GM10266 (cell line): Measurements from ENCODE around the gene CPVL.

Source experiments
- DNase-seq: peaks from one replicate; pipeline ENCODE4 v3.0.0; 2012; ENCODE audit errors: extremely low spot score
- TF ChIP-seq, protein P1 (sequence below): IDR thresholded peaks from 2 replicates; pipeline ENCODE4 v1.5.1; 2012; ENCODE audit warnings: mild to moderate bottlenecking, low read depth; ENCODE audit not compliant: control insufficient read depth, insufficient read depth; ENCODE audit errors: missing control alignments

Gene CPVL

DNA sequence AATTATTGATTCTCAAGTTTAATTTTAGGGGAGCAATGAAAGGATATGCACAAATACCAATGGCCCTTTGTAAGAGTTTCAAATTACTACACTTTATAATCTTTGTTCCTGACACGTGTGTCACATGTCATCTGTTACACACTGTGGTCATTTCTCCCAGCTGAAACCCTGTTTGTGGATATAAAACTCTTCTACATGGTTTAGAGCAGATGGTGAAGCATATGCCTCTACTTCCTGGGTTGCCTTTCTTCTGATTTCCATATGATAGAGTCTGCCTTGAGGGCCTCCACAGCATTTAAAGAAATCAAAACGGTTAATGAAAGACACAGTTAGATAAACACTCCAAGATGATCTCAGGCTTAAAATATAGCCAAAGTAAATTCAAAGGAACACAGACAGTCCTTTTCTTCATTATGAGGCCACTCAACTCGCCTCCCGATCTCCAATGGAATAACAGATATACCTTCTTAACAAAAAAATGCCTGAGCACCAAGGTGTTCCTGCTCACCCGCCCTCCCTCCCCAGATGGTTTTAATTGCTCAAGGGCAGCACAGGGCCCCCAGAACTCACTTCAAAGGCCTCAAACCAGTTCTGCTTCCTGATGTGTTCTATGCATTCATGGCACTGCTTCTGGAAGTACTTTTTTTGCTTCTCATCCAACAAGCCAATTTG lies 75.0 kb downstream of the CPVL start:
- TF ChIP-seq, protein P1, sequence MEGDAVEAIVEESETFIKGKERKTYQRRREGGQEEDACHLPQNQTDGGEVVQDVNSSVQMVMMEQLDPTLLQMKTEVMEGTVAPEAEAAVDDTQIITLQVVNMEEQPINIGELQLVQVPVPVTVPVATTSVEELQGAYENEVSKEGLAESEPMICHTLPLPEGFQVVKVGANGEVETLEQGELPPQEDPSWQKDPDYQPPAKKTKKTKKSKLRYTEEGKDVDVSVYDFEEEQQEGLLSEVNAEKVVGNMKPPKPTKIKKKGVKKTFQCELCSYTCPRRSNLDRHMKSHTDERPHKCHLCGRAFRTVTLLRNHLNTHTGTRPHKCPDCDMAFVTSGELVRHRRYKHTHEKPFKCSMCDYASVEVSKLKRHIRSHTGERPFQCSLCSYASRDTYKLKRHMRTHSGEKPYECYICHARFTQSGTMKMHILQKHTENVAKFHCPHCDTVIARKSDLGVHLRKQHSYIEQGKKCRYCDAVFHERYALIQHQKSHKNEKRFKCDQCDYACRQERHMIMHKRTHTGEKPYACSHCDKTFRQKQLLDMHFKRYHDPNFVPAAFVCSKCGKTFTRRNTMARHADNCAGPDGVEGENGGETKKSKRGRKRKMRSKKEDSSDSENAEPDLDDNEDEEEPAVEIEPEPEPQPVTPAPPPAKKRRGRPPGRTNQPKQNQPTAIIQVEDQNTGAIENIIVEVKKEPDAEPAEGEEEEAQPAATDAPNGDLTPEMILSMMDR, result no peak
- no peak for DNase-seq

DNA sequence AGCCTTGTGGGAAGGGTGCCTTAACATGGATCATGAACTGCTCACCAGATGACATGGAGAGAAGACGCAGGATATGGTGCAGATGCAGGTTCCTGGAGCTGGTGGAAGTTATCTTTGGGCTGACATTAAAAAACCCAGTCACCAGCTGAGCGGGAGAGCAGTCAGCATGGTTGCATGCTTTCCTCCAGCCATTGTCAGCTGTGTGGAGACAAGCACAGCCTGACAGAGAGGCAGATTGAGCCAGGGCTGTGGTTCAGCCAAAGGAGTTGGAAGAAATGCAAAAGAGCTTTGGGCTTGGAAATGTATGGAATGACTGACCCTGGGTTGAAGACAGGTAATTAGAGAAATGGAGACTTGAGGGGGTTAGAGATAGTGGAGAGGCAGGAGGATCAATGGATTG lies 79.7 kb downstream of the CPVL start:
- no peak for DNase-seq
- TF ChIP-seq, protein P1, result no peak

- no peak for DNase-seq
- TF ChIP-seq, protein P1, result no peak
Measured at GRCh38 chr7:29065181-29065857, 81.0 kb downstream of the CPVL start.

DNA sequence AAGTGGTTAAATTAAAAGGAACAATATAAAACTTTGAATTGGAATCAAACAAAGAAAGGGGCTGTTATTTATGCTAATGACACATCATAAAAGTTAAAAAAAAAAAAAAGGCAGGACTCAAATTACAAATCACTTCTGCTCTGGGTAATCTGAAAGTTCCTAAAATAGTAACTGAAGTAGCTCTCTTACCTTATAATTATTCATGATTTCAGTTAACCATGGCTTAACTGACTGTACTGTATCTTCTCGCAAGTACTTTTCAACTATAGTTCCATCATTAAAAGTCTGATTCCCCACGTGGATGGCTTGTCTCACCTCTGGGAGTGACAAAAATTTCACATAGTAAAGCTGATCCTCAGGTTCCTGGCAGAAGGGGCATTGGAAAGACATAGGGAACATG lies 82.5 kb downstream of the CPVL start:
- TF ChIP-seq, protein P1, result no peak
- DNase-seq, result no peak

GRCh38 chr7:29063236-29063635 lies 83.1 kb downstream of the CPVL start:
- TF ChIP-seq, protein P1, result no peak
- DNase-seq, result no peak

DNA sequence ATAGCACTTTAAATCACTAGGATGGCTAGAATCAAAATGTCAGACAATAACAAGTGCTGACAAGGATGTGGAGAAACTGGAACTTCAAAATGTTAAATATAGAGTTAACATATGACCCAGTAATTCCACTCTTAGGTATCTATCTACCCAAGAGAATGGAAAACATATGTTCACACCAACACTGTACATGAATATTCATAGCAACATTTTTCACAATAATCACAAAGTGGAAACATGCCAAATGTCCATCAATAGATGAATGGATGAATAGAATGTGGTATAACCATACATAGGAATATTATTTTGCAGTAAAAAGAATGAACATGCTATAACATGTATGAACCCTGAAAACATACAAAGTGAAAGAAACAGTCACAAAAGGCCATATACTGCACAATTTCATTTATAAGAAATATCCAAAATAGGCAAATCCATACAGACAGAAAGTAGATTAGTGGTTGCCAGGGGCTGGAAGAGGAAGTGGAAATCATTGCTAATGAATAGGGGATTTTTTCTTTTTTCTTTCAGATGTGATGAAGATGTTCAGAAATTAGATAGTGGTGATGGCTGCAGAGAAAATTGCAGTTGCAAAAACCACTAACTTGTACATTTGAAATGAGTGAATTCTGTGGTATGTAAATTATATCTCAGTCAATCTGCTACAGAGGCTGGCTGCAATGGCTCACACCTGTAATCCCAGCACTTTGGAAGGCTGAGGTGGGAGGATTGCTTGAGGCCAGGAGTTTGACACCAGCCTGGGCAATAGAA lies 93.0 kb downstream of the CPVL start:
- TF ChIP-seq, protein P1, result no peak

More for the DNA sequence above, 93.0 kb downstream of the CPVL start:
- DNase-seq, result no peak
